BJ (cell line): ENCODE measurements around the gene SLC43A2. TPM values are rescaled to one million over a fixed set of nuclear protein-coding genes. Genes with fewer than 3 reads are reported as not detected.
A peak's percentile ranks its signal among the peaks of the same experiment; 100 is the strongest.

Experiments
- CTCF ChIA-PET: fragments of 350-600 bp; formaldehyde crosslinking; extraction: SDS; loops from one replicate; lab custom pipeline; 2021; ENCODE audit warnings: antibody characterized with exemption, inconsistent platforms; lab: Yijun Ruan, JAX
- POLR2A ChIA-PET: fragments of 300-600 bp; sonication (Branson Sonifier 250); formaldehyde crosslinking; extraction: SDS; loops from one replicate; lab custom pipeline; 2021; ENCODE audit warnings: antibody characterized with exemption; lab: Charles Lee
- DNase-seq: peaks from one replicate; pipeline ENCODE4 v3.0.0-alpha.2; 2011; ENCODE audit warnings: low read depth
- H3K27me3 ChIP-seq: 2 replicates; pipeline ENCODE4 v1.6.0; 2011; ENCODE audit warnings: low read length; ENCODE audit not compliant: control insufficient read depth, insufficient read depth
- H3K36me3 ChIP-seq: 2 replicates; pipeline ENCODE4 v1.5.1; 2011; ENCODE audit warnings: low read length; ENCODE audit not compliant: control insufficient read depth, insufficient read depth
- H3K4me3 ChIP-seq: 2 replicates; pipeline ENCODE4 v1.5.1; 2011; ENCODE audit warnings: low read depth, mild to moderate bottlenecking, control low read depth, low read length
- polyA plus RNA-seq: library from polyadenylated mRNA; depleted of rRNA; stranded (reverse); fragments of >200 nt; gene quantifications from 2 replicates; pipeline ENCODE4 v1.2.3, GENCODE V29; 2011
- TF ChIP-seq, protein P1 (sequence below): IDR thresholded peaks from 2 replicates; pipeline ENCODE4 v1.5.1; 2011; ENCODE audit warnings: low read depth, mild to moderate bottlenecking, control low read depth, inconsistent platforms, low read length, moderate library complexity; ENCODE audit not compliant: insufficient read depth

The SLC43A2 gene
- polyA plus RNA-seq, 1 experiment, result 8.9 TPM

DNA sequence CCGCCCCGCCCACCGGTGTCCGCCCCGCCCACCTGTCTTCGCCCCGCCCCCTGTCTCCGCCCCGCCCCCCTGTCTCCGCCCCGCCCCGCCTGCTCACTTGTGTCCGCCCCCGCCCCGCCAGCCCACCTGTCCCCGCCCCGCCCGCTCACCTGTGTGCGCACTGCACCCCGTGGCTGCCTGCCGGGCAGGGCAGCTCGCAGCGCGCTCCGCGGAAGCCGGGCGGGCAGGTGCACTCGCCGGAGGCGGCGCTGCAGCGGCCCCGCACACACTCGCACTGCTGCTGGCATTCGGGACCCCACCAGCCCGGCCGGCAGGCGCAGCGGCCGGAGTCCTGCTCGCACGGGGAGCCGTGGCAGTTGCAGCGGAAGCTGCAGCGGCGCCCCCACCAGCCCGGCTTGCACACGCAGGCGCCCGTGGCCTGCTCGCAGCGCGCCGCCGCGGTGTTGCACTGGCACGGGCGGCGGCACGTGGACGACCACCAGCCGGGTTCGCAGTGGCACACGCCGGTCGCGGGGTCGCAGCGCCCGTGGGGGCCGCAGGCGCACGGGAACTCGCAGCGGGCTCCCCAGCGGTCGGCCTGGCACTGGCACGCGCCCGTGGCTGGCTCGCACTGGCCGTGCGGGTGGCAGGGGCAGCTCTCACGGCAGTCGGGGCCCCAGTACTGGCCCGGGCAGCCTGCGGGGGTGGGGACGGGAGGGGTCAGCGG is 14.8 kb upstream of the SLC43A2 start:
- POLR2A ChIA-PET, result no interaction called here

GRCh38 chr17:1641065-1641403 is 12.4 kb upstream of the SLC43A2 start:
- Histone ChIP-seq H3K27me3 (no peaks in the 10 kb centered on the region), H3K36me3 (no peaks in the 10 kb centered on the region), H3K4me3 (no peak overlapping the region)
- POLR2A ChIA-PET, result no interaction called here
- DNase-seq, result no peak
- TF ChIP-seq, protein P1, sequence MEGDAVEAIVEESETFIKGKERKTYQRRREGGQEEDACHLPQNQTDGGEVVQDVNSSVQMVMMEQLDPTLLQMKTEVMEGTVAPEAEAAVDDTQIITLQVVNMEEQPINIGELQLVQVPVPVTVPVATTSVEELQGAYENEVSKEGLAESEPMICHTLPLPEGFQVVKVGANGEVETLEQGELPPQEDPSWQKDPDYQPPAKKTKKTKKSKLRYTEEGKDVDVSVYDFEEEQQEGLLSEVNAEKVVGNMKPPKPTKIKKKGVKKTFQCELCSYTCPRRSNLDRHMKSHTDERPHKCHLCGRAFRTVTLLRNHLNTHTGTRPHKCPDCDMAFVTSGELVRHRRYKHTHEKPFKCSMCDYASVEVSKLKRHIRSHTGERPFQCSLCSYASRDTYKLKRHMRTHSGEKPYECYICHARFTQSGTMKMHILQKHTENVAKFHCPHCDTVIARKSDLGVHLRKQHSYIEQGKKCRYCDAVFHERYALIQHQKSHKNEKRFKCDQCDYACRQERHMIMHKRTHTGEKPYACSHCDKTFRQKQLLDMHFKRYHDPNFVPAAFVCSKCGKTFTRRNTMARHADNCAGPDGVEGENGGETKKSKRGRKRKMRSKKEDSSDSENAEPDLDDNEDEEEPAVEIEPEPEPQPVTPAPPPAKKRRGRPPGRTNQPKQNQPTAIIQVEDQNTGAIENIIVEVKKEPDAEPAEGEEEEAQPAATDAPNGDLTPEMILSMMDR, result no peak
- CTCF ChIA-PET, result interaction anchor here (1.4 to 3.6 kb wide), 2 partner anchors 8 to 12 kb away, joined by 3 to 16 read pairs; partner anchors contain the start of gene SLC43A2

More for the DNA sequence above, 14.8 kb upstream of the SLC43A2 start:
- peak overlapping the region; percentile 33 for H3K4me3 ChIP-seq
- H3K27me3 ChIP-seq, result no peaks in the 10 kb centered on the region
- no peak for DNase-seq
- H3K36me3 ChIP-seq, result no peaks in the 10 kb centered on the region
- TF ChIP-seq, protein P1, result no peak
- CTCF ChIA-PET, result interaction anchor here (0.6 to 3.2 kb wide), 4 partner anchors 8 to 78 kb away, joined by 3 to 20 read pairs (median 4); no protein-coding TSS in a partner anchor

- ChIA-PET POLR2A (interaction anchor here (0.6 kb wide), 1 partner anchor 8 kb away, joined by 4 read pairs; no protein-coding TSS in a partner anchor), CTCF (interaction anchor here (0.6 to 3.6 kb wide), 3 partner anchors 8 to 81 kb away, joined by 3 to 16 read pairs (median 3); partner anchors contain the start of gene SLC43A2)
- TF ChIP-seq, protein P1, result no peak
- Histone ChIP-seq H3K27me3 (no peaks in the 10 kb centered on the region), H3K4me3 (no peak overlapping the region), H3K36me3 (no peaks in the 10 kb centered on the region)
- DNase-seq, result no peak
These were observed 11.9 kb upstream of the SLC43A2 start for GRCh38 chr17:1640329-1641064.

DNA sequence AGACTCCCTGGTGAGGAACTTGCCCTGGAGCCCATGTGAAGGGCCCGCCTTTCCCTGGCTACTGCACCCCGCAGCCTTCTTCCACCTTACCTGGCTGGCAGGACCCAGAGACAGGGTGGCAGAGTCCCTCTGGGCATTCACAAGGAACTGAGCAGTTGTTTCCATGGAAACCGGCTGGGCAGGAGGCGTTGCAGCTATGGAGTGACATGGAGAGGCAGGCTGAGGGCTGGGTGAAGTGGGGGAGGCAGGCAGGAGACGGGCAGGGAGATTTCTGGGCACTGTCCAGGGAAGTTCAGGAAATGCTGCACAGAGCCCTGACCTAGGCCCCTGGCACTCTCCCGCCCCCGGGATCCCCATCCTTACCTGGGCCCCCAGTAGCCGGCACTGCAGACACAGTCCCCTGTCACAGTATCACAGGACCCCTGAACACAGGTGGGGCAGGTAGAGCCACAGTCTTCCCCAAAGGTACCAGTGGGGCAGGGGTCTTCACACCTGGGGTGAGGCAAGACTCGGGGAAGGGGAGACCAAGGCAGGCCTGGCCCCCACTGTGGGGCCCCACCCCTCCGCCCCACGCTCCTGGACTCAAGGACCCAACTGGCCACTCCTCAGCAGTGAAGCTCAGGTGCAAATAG is 11.0 kb upstream of the SLC43A2 start:
- DNase-seq, result no peak
- POLR2A ChIA-PET, result no interaction called here
- CTCF ChIA-PET, result interaction anchor here (3.6 kb wide), 1 partner anchor 10 kb away, joined by 16 read pairs; the partner anchor contains the start of gene SLC43A2

More for the DNA sequence above, 11.0 kb upstream of the SLC43A2 start:
- Histone ChIP-seq H3K36me3 (no peaks in the 10 kb centered on the region), H3K4me3 (no peak overlapping the region), H3K27me3 (no peaks in the 10 kb centered on the region)
- TF ChIP-seq, protein P1, result no peak
